ENCODE data around the gene PEX26. TPM values are rescaled to one million over a fixed set of nuclear protein-coding genes. Genes with fewer than 3 reads are reported as not detected.

PEX26 gene
- total and polyA plus RNA-seq, 2 of the 13 experiments (the other 11 are each of a cell fraction or from before 2014, with no cell fraction given) = 10.6 to 25.1 TPM

DNA sequence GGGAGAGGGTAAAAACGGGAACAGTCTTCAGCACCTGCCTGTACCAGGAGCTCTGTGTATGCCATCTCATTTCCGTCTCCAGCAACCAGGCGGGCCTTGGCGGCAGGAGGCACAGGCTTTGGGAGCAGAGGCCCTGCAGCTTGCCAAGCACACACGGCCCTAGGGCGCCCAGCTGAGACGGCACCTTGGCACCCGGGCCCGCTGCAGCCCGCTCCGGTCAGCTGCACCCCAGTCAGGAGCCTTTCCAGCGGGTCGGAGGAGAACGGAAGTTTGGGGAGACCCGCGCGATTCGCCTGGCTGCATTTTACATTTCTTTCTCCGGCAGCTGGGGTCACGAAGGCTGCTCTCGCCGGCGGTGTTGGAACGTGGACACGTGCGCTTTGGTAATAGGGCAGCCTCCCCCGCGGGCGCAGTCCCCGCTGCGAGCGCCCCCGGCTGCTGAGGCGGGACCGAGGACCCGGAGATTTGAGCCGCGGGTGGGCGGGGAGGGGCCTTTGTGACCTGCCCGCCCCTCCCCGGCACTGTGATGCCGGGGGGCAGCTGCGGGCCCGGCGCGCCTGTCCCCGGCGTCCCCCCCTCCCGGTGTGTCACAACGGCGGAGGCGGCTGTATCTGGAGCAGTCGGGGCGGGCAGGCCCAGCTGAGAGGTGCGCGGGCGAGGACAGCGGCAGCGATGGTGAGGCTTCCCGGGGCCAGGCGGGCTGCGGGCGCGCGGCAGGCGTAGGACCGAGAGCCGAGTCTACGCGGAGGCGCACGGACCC lies 32.6 kb downstream of the PEX26 start, which contains the start of gene TUBA8 (continued):
- TF ChIP-seq ZNF382 (CRISPR knock-in tag; IDR thresholded peaks at IDR 0.05; ENCODE audit: borderline replicate concordance) (no peak), ZC3H13 (CRISPR knock-in tag; IDR thresholded peaks at IDR 0.05) (peak; percentile 83), CBX1 (IDR thresholded peaks at IDR 0.05; ENCODE audit: low read depth) (no peak), ZFP41 (CRISPR knock-in tag; IDR thresholded peaks at IDR 0.05; ENCODE audit: borderline replicate concordance) (no peak), NFATC3 (CRISPR knock-in tag; IDR thresholded peaks at IDR 0.05) (no peak), EEA1 (CRISPR knock-in tag; IDR thresholded peaks at IDR 0.05; ENCODE audit: borderline replicate concordance) (no peak; the same call in 1 of the 2 replicates), ZNF747 (CRISPR knock-in tag; IDR thresholded peaks at IDR 0.05; ENCODE audit: borderline replicate concordance) (0 out of 2 replicates have a peak, but pooled peaks have one; percentile 35), NONO (IDR thresholded peaks at IDR 0.05) (no peak), NONO (CRISPR knock-in tag; conservative IDR thresholded peaks at IDR 0.05) (peak; percentile 60), ARNTL (CRISPR knock-in tag; IDR thresholded peaks at IDR 0.05) (0 out of 2 replicates have a peak, but pooled peaks have one; percentile 13), YEATS2 (CRISPR knock-in tag; IDR thresholded peaks at IDR 0.05; ENCODE audit: borderline replicate concordance) (no peak), BATF2 (CRISPR knock-in tag; IDR thresholded peaks at IDR 0.05) (peak; percentile 59), ZNF777 (CRISPR knock-in tag; IDR thresholded peaks at IDR 0.05) (peak; percentile 76), XRCC5 (optimal IDR thresholded peaks at IDR 0.05; ENCODE audit: low read length) (no peak), SAP130 (CRISPR knock-in tag; IDR thresholded peaks at IDR 0.05; ENCODE audit: low read depth) (peak; percentile 33; the same call in 1 of the 2 replicates), ZNF589 (CRISPR knock-in tag; conservative IDR thresholded peaks at IDR 0.05) (0 out of 2 replicates have a peak, but pooled peaks have one; percentile 59), HOXA9 (CRISPR knock-in tag; IDR thresholded peaks at IDR 0.05; ENCODE audit: borderline replicate concordance) (0 out of 2 replicates have a peak, but pooled peaks have one; percentile 58), PATZ1 (CRISPR knock-in tag; IDR thresholded peaks at IDR 0.05) (peak; percentile 76)
- TF ChIP-seq, protein P1, sequence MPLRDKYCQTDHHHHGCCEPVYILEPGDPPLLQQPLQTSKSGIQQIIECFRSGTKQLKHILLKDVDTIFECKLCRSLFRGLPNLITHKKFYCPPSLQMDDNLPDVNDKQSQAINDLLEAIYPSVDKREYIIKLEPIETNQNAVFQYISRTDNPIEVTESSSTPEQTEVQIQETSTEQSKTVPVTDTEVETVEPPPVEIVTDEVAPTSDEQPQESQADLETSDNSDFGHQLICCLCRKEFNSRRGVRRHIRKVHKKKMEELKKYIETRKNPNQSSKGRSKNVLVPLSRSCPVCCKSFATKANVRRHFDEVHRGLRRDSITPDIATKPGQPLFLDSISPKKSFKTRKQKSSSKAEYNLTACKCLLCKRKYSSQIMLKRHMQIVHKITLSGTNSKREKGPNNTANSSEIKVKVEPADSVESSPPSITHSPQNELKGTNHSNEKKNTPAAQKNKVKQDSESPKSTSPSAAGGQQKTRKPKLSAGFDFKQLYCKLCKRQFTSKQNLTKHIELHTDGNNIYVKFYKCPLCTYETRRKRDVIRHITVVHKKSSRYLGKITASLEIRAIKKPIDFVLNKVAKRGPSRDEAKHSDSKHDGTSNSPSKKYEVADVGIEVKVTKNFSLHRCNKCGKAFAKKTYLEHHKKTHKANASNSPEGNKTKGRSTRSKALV (CRISPR knock-in tag; IDR thresholded peaks at IDR 0.05) = peak; percentile 89
- TF ChIP-seq, protein P2, sequence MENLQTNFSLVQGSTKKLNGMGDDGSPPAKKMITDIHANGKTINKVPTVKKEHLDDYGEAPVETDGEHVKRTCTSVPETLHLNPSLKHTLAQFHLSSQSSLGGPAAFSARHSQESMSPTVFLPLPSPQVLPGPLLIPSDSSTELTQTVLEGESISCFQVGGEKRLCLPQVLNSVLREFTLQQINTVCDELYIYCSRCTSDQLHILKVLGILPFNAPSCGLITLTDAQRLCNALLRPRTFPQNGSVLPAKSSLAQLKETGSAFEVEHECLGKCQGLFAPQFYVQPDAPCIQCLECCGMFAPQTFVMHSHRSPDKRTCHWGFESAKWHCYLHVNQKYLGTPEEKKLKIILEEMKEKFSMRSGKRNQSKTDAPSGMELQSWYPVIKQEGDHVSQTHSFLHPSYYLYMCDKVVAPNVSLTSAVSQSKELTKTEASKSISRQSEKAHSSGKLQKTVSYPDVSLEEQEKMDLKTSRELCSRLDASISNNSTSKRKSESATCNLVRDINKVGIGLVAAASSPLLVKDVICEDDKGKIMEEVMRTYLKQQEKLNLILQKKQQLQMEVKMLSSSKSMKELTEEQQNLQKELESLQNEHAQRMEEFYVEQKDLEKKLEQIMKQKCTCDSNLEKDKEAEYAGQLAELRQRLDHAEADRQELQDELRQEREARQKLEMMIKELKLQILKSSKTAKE (CRISPR knock-in tag; IDR thresholded peaks at IDR 0.05; ENCODE audit: borderline replicate concordance) = peak; percentile 20; the same call in 1 of the 2 replicates
- TF ChIP-seq, protein P3, sequence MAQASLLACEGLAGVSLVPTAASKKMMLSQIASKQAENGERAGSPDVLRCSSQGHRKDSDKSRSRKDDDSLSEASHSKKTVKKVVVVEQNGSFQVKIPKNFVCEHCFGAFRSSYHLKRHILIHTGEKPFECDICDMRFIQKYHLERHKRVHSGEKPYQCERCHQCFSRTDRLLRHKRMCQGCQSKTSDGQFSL (CRISPR knock-in tag; IDR thresholded peaks at IDR 0.05) = no peak
